Measurements from ENCODE around the gene CALR3.

DNA sequence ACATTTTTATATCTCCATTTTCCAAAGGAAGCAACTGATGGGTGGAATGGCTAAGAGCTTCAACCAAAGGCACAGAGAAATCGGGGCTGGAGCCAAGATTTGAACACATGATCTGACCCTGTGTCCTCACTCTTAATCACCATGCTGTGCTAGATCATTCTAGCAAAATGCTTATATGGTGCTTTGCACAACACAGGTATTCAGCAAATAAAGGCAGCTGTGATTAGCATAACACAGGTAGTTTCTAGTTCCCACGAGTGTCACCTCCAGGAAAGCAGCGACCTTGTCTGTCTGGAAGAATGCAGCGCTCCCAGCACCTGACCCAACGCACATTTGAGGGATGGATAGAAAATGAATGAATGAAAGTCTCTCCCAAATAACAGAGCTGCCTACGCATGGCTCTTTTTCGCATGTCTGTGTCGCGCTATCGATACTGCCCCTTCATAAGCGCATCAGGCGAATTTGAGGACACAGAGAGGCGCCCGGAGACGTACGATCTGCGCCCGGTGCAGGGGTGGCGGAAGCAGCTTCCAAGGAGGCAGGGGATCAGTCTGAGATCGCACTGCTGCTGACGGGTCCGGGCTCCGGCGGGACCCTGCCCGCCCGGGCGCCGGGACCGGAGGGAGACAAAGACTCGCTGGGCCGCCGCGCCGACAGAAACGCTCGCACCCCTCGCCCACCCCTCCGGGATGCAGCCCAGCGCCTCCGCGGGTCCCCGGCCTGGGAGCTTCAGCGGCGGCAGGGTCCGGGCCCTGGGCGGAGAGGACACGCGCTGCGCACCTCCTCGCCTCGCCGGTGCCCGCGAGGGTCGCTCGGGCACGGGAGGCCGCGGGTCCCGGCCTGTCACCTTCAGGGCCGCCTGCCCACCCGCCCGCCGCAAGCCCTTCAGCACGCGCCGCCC lies 24.8 kb downstream of the CALR3 start:
- TF ChIP-seq, protein P1, sequence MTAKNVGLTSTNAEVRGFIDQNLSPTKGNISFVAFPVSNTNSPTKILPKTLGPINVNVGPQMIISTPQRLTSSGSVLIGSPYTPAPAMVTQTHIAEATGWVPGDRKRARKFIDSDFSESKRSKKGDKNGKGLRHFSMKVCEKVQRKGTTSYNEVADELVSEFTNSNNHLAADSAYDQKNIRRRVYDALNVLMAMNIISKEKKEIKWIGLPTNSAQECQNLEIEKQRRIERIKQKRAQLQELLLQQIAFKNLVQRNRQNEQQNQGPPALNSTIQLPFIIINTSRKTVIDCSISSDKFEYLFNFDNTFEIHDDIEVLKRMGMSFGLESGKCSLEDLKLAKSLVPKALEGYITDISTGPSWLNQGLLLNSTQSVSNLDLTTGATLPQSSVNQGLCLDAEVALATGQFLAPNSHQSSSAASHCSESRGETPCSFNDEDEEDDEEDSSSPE (CRISPR knock-in tag; IDR thresholded peaks at IDR 0.05), result no peak
- TF ChIP-seq CBX1 (IDR thresholded peaks at IDR 0.05; ENCODE audit: low read depth), result no peak
- no peak for TF ChIP-seq REXO4 (CRISPR knock-in tag; IDR thresholded peaks at IDR 0.05; ENCODE audit: borderline replicate concordance)
- no peak for TF ChIP-seq RAD21 (CRISPR knock-in tag; IDR thresholded peaks at IDR 0.05)
- TF ChIP-seq EP300 (IDR thresholded peaks at IDR 0.05; ENCODE audit: low read depth in 2 of 2, low read length in 2 of 2), result no peak
- TF ChIP-seq EP300 (CRISPR knock-in tag; IDR thresholded peaks at IDR 0.05; ENCODE audit: borderline replicate concordance), result no peak
